ENCODE data around the gene PHF12. TPM values are rescaled to one million over a fixed set of nuclear protein-coding genes. Genes with fewer than 3 reads are reported as not detected.
A peak's percentile ranks its signal among the peaks of the same experiment; 100 is the strongest.

The PHF12 gene
- total and polyA plus RNA-seq, 2 of the 13 experiments (the other 11 are each of a cell fraction or from before 2014, with no cell fraction given): 9.8 to 17.1 TPM

DNA sequence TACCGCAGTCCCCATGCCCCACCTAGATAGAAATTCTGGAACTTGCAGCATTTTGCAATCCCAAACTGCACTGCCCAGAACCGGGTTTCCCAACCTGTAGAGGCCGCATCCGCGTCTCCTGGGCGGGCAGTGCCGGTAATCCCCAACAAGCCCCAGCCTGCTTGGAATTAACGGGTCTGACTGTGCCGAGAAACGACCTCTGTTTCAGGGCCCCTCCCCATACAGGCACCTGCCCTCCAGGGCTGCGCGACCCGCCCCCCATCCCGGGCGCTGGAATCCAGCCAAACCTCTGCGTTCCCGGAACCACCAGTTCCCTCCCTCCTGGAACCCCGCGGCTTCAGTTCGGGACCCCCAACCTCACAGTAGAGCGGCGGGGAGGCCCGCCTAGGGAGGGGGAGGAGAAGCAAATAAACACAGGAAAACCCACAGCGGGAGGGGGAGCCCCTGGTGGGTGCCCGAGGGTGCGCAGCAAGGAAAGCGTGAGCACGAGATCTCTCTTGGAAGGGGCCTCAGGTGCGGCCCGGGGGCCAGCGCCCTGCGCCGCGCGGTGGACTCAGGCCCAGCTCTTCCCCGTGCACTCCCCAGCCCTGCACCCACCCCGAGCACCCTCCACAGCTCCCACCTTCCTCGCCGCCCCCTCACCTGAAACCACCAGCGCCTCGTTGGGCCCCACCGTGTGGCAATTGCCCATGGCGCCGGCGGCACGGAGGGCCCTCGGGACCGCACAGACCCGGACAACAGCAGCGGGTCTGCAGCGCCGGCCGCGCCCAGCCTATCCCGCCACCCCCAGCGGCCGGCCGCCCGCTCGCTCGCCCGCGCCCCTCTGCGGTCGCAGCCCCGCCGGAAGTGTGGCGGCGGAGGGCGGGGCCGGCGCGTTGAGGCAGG lies 54.2 kb downstream of the PHF12 start, which contains the start of gene FLOT2 (continued):
- TF ChIP-seq MXI1 (IDR thresholded peaks at IDR 0.05; ENCODE audit: borderline replicate concordance, low read depth, low read length) (peak; percentile 50; the same call in 1 of the 3 replicates), ZNF749 (CRISPR knock-in tag; IDR thresholded peaks at IDR 0.05; ENCODE audit: borderline replicate concordance) (peak; percentile 77), ZNF329 (CRISPR knock-in tag; IDR thresholded peaks at IDR 0.05; ENCODE audit: low read depth) (0 out of 2 replicates have a peak, but pooled peaks have one; percentile 4), PAF1 (CRISPR knock-in tag; IDR thresholded peaks at IDR 0.05) (no peak), SRSF1 (optimal IDR thresholded peaks at IDR 0.05; ENCODE audit: low read depth, low read length) (peak; percentile 96), KLF11 (CRISPR knock-in tag; IDR thresholded peaks at IDR 0.05) (no peak), ATF7-NPFF (CRISPR knock-in tag; IDR thresholded peaks at IDR 0.05; ENCODE audit: low read depth) (peak; percentile 88), ZBTB20 (CRISPR knock-in tag; IDR thresholded peaks at IDR 0.05; ENCODE audit: borderline replicate concordance, low read depth) (peak; percentile 71; the same call in 1 of the 2 replicates)
- TF ChIP-seq, protein P1, sequence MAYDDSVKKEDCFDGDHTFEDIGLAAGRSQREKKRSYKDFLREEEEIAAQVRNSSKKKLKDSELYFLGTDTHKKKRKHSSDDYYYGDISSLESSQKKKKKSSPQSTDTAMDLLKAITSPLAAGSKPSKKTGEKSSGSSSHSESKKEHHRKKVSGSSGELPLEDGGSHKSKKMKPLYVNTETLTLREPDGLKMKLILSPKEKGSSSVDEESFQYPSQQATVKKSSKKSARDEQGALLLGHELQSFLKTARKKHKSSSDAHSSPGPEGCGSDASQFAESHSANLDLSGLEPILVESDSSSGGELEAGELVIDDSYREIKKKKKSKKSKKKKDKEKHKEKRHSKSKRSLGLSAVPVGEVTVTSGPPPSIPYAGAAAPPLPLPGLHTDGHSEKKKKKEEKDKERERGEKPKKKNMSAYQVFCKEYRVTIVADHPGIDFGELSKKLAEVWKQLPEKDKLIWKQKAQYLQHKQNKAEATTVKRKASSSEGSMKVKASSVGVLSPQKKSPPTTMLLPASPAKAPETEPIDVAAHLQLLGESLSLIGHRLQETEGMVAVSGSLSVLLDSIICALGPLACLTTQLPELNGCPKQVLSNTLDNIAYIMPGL (CRISPR knock-in tag; IDR thresholded peaks at IDR 0.05; ENCODE audit: borderline replicate concordance in 1 of 2, low read depth in 1 of 2): peak; percentile 51 to 89
- TF ChIP-seq, protein P2, sequence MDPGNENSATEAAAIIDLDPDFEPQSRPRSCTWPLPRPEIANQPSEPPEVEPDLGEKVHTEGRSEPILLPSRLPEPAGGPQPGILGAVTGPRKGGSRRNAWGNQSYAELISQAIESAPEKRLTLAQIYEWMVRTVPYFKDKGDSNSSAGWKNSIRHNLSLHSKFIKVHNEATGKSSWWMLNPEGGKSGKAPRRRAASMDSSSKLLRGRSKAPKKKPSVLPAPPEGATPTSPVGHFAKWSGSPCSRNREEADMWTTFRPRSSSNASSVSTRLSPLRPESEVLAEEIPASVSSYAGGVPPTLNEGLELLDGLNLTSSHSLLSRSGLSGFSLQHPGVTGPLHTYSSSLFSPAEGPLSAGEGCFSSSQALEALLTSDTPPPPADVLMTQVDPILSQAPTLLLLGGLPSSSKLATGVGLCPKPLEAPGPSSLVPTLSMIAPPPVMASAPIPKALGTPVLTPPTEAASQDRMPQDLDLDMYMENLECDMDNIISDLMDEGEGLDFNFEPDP (CRISPR knock-in tag; conservative IDR thresholded peaks at IDR 0.05): 0 out of 2 replicates have a peak, but pooled peaks have one; percentile 79
- TF ChIP-seq, protein P3, sequence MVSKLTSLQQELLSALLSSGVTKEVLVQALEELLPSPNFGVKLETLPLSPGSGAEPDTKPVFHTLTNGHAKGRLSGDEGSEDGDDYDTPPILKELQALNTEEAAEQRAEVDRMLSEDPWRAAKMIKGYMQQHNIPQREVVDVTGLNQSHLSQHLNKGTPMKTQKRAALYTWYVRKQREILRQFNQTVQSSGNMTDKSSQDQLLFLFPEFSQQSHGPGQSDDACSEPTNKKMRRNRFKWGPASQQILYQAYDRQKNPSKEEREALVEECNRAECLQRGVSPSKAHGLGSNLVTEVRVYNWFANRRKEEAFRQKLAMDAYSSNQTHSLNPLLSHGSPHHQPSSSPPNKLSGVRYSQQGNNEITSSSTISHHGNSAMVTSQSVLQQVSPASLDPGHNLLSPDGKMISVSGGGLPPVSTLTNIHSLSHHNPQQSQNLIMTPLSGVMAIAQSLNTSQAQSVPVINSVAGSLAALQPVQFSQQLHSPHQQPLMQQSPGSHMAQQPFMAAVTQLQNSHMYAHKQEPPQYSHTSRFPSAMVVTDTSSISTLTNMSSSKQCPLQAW (CRISPR knock-in tag; IDR thresholded peaks at IDR 0.05): 0 out of 2 replicates have a peak, but pooled peaks have one; percentile 40
- TF ChIP-seq, protein P4, sequence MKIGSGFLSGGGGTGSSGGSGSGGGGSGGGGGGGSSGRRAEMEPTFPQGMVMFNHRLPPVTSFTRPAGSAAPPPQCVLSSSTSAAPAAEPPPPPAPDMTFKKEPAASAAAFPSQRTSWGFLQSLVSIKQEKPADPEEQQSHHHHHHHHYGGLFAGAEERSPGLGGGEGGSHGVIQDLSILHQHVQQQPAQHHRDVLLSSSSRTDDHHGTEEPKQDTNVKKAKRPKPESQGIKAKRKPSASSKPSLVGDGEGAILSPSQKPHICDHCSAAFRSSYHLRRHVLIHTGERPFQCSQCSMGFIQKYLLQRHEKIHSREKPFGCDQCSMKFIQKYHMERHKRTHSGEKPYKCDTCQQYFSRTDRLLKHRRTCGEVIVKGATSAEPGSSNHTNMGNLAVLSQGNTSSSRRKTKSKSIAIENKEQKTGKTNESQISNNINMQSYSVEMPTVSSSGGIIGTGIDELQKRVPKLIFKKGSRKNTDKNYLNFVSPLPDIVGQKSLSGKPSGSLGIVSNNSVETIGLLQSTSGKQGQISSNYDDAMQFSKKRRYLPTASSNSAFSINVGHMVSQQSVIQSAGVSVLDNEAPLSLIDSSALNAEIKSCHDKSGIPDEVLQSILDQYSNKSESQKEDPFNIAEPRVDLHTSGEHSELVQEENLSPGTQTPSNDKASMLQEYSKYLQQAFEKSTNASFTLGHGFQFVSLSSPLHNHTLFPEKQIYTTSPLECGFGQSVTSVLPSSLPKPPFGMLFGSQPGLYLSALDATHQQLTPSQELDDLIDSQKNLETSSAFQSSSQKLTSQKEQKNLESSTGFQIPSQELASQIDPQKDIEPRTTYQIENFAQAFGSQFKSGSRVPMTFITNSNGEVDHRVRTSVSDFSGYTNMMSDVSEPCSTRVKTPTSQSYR (CRISPR knock-in tag; IDR thresholded peaks at IDR 0.05; ENCODE audit: borderline replicate concordance): peak; percentile 64; the same call in 1 of the 2 replicates
- TF ChIP-seq, protein P5, sequence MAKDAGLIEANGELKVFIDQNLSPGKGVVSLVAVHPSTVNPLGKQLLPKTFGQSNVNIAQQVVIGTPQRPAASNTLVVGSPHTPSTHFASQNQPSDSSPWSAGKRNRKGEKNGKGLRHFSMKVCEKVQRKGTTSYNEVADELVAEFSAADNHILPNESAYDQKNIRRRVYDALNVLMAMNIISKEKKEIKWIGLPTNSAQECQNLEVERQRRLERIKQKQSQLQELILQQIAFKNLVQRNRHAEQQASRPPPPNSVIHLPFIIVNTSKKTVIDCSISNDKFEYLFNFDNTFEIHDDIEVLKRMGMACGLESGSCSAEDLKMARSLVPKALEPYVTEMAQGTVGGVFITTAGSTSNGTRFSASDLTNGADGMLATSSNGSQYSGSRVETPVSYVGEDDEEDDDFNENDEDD (CRISPR knock-in tag; IDR thresholded peaks at IDR 0.05; ENCODE audit: borderline replicate concordance): peak; percentile 67; the same call in 1 of the 2 replicates
- TF ChIP-seq, protein P6, sequence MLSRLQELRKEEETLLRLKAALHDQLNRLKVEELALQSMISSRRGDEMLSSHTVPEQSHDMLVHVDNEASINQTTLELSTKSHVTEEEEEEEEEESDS (CRISPR knock-in tag; IDR thresholded peaks at IDR 0.05; ENCODE audit: borderline replicate concordance): no peak
